WI38 (cell line): ENCODE data around the gene RAE1.

ENCODE experiments used
- H3K4me3 ChIP-seq: 2 replicates; pipeline ENCODE4 v1.5.1; 2011; ENCODE audit warnings: low read depth, mild to moderate bottlenecking, control low read depth, low read length
- CTCF ChIP-seq: IDR thresholded peaks from 2 replicates; pipeline ENCODE4 v1.5.1; 2012; ENCODE audit warnings: low read depth, mild to moderate bottlenecking, control low read depth, low read length

RAE1 gene

GRCh38 chr20:57319584-57319983 lies 31.5 kb upstream of the RAE1 start:
- no peak overlapping the region for H3K4me3 ChIP-seq
- no peak for TF ChIP-seq CTCF

- H3K4me3 ChIP-seq: no peak overlapping the region
- no peak for TF ChIP-seq CTCF
Observed at GRCh38 chr20:57320358-57320757, 30.7 kb upstream of the RAE1 start.

GRCh38 chr20:57321142-57321541 lies 29.9 kb upstream of the RAE1 start:
- no peak for TF ChIP-seq CTCF
- H3K4me3 ChIP-seq: no peak overlapping the region

- H3K4me3 ChIP-seq: no peak overlapping the region
- no peak for TF ChIP-seq CTCF
Observed at GRCh38 chr20:57322476-57322875, 28.6 kb upstream of the RAE1 start.

- TF ChIP-seq CTCF: no peak
- H3K4me3 ChIP-seq: no peak overlapping the region
Observed at GRCh38 chr20:57323034-57323433, 28.0 kb upstream of the RAE1 start.

GRCh38 chr20:57325632-57326356 lies 25.3 kb upstream of the RAE1 start:
- TF ChIP-seq CTCF: no peak
- H3K4me3 ChIP-seq: no peak overlapping the region

- no peak overlapping the region for H3K4me3 ChIP-seq
- TF ChIP-seq CTCF: no peak
Observed at GRCh38 chr20:57326667-57327455, 24.2 kb upstream of the RAE1 start.
